ENCODE measurements around the gene UGT1A3.

GRCh38 chr2:233705911-233706506 is 22.8 kb upstream of the UGT1A3 start:
- TF ChIP-seq EZH2phosphoT487 (IDR thresholded peaks at IDR 0.05; ENCODE audit: borderline replicate concordance) (no peak), CTCF (conservative IDR thresholded peaks at IDR 0.05; ENCODE audit: low read length) (no peak)
